Measurements from ENCODE around the gene GPX3. TPM values are rescaled to one million over a fixed set of nuclear protein-coding genes. Genes with fewer than 3 reads are reported as not detected.
A peak's percentile ranks its signal among the peaks of the same experiment; 100 is the strongest.

GPX3 gene
- polyA plus RNA-seq, 1 of the 3 experiments (the other 2 are of a cell fraction), result 3.2 TPM

DNA sequence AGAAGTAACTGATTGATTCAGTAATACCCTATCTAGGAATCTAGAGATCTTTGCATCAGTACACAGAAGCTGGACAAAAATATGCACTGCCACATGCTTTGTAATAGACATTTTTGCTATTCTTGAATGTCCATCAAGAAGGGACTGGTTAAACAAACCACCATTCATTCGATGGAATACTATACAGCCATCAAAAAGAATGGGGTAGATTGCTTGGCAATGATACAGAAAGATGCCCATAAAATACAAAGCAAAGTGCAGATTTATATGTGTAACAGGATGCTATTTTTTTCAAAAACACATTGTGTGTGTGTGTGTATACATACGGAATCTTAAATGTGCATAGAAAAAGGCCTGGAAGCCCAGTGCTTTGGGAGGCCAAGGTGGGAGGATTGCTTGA lies 52.9 kb downstream of the GPX3 start:
- H3K36me3 ChIP-seq (replicated peaks in 1 of 2; ENCODE audit: control insufficient read depth in 1 of 2, insufficient read depth in 2 of 2, low read length in 1 of 2), result peaks cover 0 to 4% of the 10 kb centered on the region in 2 experiments
- H3K4me3 ChIP-seq (ENCODE audit: low read depth in 2 of 2, low read length in 1 of 2), result no peak overlapping the region
- no peak for DNase-seq
- peaks cover 21 to 32% of the 10 kb centered on the region in 2 experiments; a peak in 3 of 4 replicates for H3K4me1 ChIP-seq (ENCODE audit: control insufficient read depth in 1 of 2, insufficient read depth in 2 of 2, low read depth in 1 of 2, low read length in 1 of 2)
- peaks cover 98% of the 10 kb centered on the region for H3K79me2 ChIP-seq (ENCODE audit: insufficient read depth)
- H2AFZ ChIP-seq (ENCODE audit: low read depth), result no peak overlapping the region
- H3F3A ChIP-seq (replicated peaks; ENCODE audit: insufficient read depth), result peaks cover 19% of the 10 kb centered on the region
- no peak overlapping the region for H3K9ac ChIP-seq
- H3K4me2 ChIP-seq, result no peak overlapping the region
- ChIA-PET POLR2A (no interaction called here), CTCF (interaction anchor here (0.8 to 2.3 kb wide), 3 partner anchors 42 to 92 kb away, joined by 3 to 6 read pairs (median 4); no protein-coding TSS in a partner anchor)
- 95% methylated on average over 2 of the region's 2 CpGs for whole genome bisulfite sequencing (ENCODE audit: low lambda C conversion rate)
- no peaks in the 10 kb centered on the region for H3K9me3 ChIP-seq
- peak overlapping the region in 1 of 2 experiments; percentile 52; a peak in 2 of 4 replicates for H3K27ac ChIP-seq (ENCODE audit: low read depth in 2 of 2, low read length in 1 of 2)
- TF ChIP-seq NFIC (IDR thresholded peaks at IDR 0.05; ENCODE audit: borderline replicate concordance) (no peak), JUND (IDR thresholded peaks at IDR 0.05) (no peak), EP300 (IDR thresholded peaks at IDR 0.05; ENCODE audit: borderline replicate concordance in 1 of 2, low read depth in 1 of 2, low read length in 1 of 2) (no peak), RAD21 (IDR thresholded peaks at IDR 0.05; ENCODE audit: low read length) (no peak), FOXJ3 (CRISPR knock-in tag; IDR thresholded peaks at IDR 0.05) (no peak), MEF2A (IDR thresholded peaks at IDR 0.05; ENCODE audit: borderline replicate concordance, low read depth) (no peak), CHD2 (IDR thresholded peaks at IDR 0.05; ENCODE audit: low read length, partially characterized antibody) (no peak), POLR2AphosphoS5 (IDR thresholded peaks at IDR 0.05; ENCODE audit: low read depth, low read length) (no peak)
- TF ChIP-seq, protein P1, sequence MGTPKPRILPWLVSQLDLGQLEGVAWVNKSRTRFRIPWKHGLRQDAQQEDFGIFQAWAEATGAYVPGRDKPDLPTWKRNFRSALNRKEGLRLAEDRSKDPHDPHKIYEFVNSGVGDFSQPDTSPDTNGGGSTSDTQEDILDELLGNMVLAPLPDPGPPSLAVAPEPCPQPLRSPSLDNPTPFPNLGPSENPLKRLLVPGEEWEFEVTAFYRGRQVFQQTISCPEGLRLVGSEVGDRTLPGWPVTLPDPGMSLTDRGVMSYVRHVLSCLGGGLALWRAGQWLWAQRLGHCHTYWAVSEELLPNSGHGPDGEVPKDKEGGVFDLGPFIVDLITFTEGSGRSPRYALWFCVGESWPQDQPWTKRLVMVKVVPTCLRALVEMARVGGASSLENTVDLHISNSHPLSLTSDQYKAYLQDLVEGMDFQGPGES (IDR thresholded peaks at IDR 0.05; ENCODE audit: low read depth, low read length), result no peak
- TF ChIP-seq, protein P2, sequence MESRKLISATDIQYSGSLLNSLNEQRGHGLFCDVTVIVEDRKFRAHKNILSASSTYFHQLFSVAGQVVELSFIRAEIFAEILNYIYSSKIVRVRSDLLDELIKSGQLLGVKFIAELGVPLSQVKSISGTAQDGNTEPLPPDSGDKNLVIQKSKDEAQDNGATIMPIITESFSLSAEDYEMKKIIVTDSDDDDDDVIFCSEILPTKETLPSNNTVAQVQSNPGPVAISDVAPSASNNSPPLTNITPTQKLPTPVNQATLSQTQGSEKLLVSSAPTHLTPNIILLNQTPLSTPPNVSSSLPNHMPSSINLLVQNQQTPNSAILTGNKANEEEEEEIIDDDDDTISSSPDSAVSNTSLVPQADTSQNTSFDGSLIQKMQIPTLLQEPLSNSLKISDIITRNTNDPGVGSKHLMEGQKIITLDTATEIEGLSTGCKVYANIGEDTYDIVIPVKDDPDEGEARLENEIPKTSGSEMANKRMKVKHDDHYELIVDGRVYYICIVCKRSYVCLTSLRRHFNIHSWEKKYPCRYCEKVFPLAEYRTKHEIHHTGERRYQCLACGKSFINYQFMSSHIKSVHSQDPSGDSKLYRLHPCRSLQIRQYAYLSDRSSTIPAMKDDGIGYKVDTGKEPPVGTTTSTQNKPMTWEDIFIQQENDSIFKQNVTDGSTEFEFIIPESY (IDR thresholded peaks at IDR 0.05; ENCODE audit: borderline replicate concordance, low read depth), result no peak
- H3K27me3 ChIP-seq (ENCODE audit: insufficient read depth), result no peaks in the 10 kb centered on the region
- H4K20me1 ChIP-seq (ENCODE audit: insufficient read depth), result peaks cover 38% of the 10 kb centered on the region
- no peaks in the 10 kb centered on the region for H3K9me2 ChIP-seq

DNA sequence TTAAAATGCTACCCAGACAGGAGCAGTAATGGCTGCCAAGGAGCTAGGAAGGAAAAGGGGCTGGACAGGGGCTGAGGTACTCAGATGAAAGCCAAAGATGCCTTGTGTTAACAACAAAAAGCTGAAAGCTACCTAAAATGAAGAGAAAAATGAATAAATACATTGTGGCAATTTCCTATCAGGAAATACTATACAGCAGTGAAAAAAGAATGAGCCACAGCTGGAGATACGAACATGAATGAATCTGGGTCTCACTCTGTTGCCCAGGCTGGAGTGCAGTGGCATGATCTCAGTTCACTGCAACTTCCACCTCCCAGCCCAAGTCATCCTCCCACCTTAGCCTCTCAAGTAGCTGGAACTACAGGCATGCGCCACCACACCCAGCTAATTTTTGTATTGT lies 54.2 kb downstream of the GPX3 start:
- H3K4me1 ChIP-seq (ENCODE audit: control insufficient read depth in 1 of 2, insufficient read depth in 2 of 2, low read depth in 1 of 2, low read length in 1 of 2), result peaks cover 11 to 24% of the 10 kb centered on the region in 2 experiments; a peak in 3 of 4 replicates
- CTCF ChIA-PET, result interaction anchor here (0.7 to 2.4 kb wide), 3 partner anchors 22 to 73 kb away, joined by 4 to 6 read pairs (median 4); no protein-coding TSS in a partner anchor

More for the DNA sequence above, 54.2 kb downstream of the GPX3 start:
- DNase-seq, result no peak
- Histone ChIP-seq H3K9me3 (no peaks in the 10 kb centered on the region), H4K20me1 (ENCODE audit: insufficient read depth) (peaks cover 47% of the 10 kb centered on the region), H3K9ac (no peak overlapping the region), H2AFZ (ENCODE audit: low read depth) (no peak overlapping the region), H3K4me3 (ENCODE audit: low read depth in 2 of 2, low read length in 1 of 2) (no peak overlapping the region), H3K9me2 (no peaks in the 10 kb centered on the region), H3K27ac (ENCODE audit: low read depth in 2 of 2, low read length in 1 of 2) (no peak overlapping the region), H3K79me2 (ENCODE audit: insufficient read depth) (peaks cover 98% of the 10 kb centered on the region), H3K27me3 (ENCODE audit: insufficient read depth) (no peaks in the 10 kb centered on the region), H3K36me3 (replicated peaks in 1 of 2; ENCODE audit: control insufficient read depth in 1 of 2, insufficient read depth in 2 of 2, low read length in 1 of 2) (peaks cover 0 to 4% of the 10 kb centered on the region in 2 experiments), H3F3A (replicated peaks; ENCODE audit: insufficient read depth) (peaks cover 19% of the 10 kb centered on the region), H3K4me2 (no peak overlapping the region)
- WGBS (ENCODE audit: low lambda C conversion rate), result 95% methylated on average over 1 of the region's 2 CpGs
- POLR2A ChIA-PET, result no interaction called here
- TF ChIP-seq CHD2 (IDR thresholded peaks at IDR 0.05; ENCODE audit: low read length, partially characterized antibody) (no peak), TAF1 (IDR thresholded peaks at IDR 0.05; ENCODE audit: borderline replicate concordance, low read depth, low read length) (no peak)
- TF ChIP-seq, protein P3, sequence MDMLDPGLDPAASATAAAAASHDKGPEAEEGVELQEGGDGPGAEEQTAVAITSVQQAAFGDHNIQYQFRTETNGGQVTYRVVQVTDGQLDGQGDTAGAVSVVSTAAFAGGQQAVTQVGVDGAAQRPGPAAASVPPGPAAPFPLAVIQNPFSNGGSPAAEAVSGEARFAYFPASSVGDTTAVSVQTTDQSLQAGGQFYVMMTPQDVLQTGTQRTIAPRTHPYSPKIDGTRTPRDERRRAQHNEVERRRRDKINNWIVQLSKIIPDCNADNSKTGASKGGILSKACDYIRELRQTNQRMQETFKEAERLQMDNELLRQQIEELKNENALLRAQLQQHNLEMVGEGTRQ (IDR thresholded peaks at IDR 0.05; ENCODE audit: borderline replicate concordance, low read depth, low read length), result no peak
- TF ChIP-seq, protein P4, sequence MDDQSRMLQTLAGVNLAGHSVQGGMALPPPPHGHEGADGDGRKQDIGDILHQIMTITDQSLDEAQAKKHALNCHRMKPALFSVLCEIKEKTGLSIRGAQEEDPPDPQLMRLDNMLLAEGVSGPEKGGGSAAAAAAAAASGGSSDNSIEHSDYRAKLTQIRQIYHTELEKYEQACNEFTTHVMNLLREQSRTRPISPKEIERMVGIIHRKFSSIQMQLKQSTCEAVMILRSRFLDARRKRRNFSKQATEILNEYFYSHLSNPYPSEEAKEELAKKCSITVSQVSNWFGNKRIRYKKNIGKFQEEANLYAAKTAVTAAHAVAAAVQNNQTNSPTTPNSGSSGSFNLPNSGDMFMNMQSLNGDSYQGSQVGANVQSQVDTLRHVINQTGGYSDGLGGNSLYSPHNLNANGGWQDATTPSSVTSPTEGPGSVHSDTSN (IDR thresholded peaks at IDR 0.05), result no peak
